Stomach (tissue), 4 donors: ENCODE measurements around the gene GPC6.

ENCODE experiments used
- EP300 ChIP-seq: sonication (generic); formaldehyde crosslinking; IDR thresholded peaks from one replicate; pipeline ENCODE4 v1.6.1; 2017; ENCODE audit warnings: antibody characterized with exemption
- POLR2A ChIP-seq, 4 donors: fragments of 450-650 bp; IDR thresholded peaks; one replicate each; pipeline ENCODE4 v1.6.1; 2016; ENCODE audit warnings: antibody characterized with exemption in 4 of 4, control low read depth in 2 of 4, mild to moderate bottlenecking in 1 of 4, moderate library complexity in 1 of 4
- POLR2AphosphoS5 ChIP-seq, 3 donors: sonication (generic); formaldehyde crosslinking; IDR thresholded peaks; one replicate each; pipeline ENCODE4 v1.6.1; 2016; ENCODE audit warnings: antibody characterized with exemption in 3 of 3
- TF ChIP-seq, protein P1 (sequence below), 7 experiments: fragments of 450-650 bp in 4 of 7; fragments of 200-600 bp in 3 of 7; sonication (generic) in 3 of 7; IDR thresholded peaks; one replicate each; pipeline ENCODE4 v1.5.1; 2016 to 2019; ENCODE audit warnings: antibody characterized with exemption in 7 of 7, control low read depth in 2 of 7, mild to moderate bottlenecking in 1 of 7

DNA sequence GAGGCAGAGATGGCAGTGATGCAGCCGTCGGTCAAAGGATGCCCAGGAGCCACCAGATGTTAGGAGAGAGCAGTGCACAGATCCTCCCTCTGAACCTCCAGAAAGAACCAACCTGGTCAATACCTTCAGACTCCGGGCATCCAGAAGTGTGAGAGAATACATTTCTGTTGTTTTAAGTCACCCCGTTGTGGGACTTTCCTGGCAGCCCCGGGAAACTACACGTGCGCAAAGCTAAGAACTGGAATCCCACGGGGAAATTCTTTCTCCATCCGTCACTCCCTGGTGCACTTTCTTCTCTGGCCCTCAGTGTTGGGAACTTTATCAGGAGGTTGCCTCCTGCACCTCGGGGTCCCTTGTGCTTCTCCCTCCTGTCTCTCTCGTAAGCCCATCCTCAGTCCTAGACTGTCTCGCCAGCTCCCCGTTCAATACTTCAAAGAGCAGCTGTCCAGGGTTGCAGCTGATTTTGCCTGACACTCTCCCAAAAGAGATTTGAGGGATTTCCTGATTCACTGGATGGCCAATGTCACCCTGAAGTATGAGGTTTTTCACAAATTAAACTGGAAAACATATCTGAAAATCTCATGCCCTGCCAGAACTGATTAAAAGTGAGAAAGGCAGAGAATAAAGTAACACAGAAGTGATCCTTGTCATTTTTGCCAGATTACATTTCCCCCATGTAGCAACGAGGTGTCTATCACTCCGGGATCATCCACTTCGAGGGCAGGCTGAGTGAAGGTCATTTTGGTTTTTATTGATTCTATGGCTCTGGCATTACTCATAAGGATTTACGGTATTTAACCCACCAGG is 1116.0 kb downstream of the GPC6 start:
- TF ChIP-seq EP300 (no peak), POLR2A (IDR thresholded peaks at IDR 0.05) (no peak), POLR2AphosphoS5 (IDR thresholded peaks at IDR 0.05) (no peak)
- TF ChIP-seq, protein P1, sequence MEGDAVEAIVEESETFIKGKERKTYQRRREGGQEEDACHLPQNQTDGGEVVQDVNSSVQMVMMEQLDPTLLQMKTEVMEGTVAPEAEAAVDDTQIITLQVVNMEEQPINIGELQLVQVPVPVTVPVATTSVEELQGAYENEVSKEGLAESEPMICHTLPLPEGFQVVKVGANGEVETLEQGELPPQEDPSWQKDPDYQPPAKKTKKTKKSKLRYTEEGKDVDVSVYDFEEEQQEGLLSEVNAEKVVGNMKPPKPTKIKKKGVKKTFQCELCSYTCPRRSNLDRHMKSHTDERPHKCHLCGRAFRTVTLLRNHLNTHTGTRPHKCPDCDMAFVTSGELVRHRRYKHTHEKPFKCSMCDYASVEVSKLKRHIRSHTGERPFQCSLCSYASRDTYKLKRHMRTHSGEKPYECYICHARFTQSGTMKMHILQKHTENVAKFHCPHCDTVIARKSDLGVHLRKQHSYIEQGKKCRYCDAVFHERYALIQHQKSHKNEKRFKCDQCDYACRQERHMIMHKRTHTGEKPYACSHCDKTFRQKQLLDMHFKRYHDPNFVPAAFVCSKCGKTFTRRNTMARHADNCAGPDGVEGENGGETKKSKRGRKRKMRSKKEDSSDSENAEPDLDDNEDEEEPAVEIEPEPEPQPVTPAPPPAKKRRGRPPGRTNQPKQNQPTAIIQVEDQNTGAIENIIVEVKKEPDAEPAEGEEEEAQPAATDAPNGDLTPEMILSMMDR (IDR thresholded peaks at IDR 0.05) = no peak
